Measurements from ENCODE around the gene ZNF337.

DNA sequence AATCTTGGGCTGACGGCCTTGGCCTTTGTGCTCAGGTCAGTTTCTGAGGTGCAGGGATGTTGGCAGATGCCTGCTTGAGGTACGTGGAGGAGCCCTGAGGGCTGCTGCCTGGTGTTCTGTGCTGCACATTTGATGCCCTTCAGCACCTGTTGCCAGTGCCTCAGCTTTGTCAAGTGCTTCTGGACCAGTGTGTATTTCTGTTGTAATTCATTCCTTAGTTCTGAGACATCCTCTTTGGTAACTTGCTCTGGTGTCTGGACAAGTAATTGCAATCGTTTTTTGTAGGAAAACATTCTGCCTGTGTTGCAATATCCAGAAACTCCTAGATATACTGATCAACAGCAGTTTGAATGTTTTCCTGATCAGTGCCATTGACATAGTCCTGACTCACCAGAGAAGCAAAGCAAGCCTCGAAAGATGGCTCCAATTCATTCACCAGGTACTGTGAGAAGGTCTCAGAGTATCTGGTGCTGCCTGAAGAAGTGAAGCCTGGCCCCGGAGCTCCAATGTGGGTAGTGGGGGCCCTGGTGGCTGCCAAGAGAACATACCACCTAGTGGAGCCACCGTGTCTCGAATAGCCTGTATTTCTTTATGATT, 26.7 kb downstream of the ZNF337 start:
- TF ChIP-seq, protein P1, sequence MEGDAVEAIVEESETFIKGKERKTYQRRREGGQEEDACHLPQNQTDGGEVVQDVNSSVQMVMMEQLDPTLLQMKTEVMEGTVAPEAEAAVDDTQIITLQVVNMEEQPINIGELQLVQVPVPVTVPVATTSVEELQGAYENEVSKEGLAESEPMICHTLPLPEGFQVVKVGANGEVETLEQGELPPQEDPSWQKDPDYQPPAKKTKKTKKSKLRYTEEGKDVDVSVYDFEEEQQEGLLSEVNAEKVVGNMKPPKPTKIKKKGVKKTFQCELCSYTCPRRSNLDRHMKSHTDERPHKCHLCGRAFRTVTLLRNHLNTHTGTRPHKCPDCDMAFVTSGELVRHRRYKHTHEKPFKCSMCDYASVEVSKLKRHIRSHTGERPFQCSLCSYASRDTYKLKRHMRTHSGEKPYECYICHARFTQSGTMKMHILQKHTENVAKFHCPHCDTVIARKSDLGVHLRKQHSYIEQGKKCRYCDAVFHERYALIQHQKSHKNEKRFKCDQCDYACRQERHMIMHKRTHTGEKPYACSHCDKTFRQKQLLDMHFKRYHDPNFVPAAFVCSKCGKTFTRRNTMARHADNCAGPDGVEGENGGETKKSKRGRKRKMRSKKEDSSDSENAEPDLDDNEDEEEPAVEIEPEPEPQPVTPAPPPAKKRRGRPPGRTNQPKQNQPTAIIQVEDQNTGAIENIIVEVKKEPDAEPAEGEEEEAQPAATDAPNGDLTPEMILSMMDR (conservative IDR thresholded peaks at IDR 0.05) = no peak
- no peak for TF ChIP-seq ZFX (IDR thresholded peaks at IDR 0.05)
